OCI-LY7 (cell line): ENCODE results near the gene PSD2. TPM values are rescaled to one million over a fixed set of nuclear protein-coding genes. Genes with fewer than 3 reads are reported as not detected.
"Not testable (repeated sequence)": the region's sequence is repeated elsewhere in the genome, so short reads cannot be mapped to it uniquely, and the experiment has no call there.

Experiments
- BruUV-seq: library from RNA; stranded (reverse); fragments of 400-500 nt; replicated peaks from 2 replicates; lab custom pipeline; 2021; lab: Mats Ljungman, UMichigan
- CTCF ChIA-PET: fragments of 300-600 bp; sonication (Branson Sonifier 250); formaldehyde crosslinking; loops from one replicate; lab custom pipeline; 2022; ENCODE audit warnings: antibody characterized with exemption; ENCODE audit not compliant: unreplicated experiment; lab: Charles Lee
- POLR2A ChIA-PET: fragments of 300-600 bp; sonication (Branson Sonifier 250); formaldehyde crosslinking; loops from one replicate; lab custom pipeline; 2022; ENCODE audit warnings: antibody characterized with exemption; lab: Charles Lee
- DNase-seq: peaks from one replicate; pipeline ENCODE4 v3.0.0-alpha.2; 2015; ENCODE audit warnings: low spot score
- H2AFZ ChIP-seq: fragments of 200-600 bp; sonication (generic), shearing (Covaris generic); 2 replicates; pipeline ENCODE4 v1.6.1; 2014; ENCODE audit warnings: mild to moderate bottlenecking, antibody characterized with exemption, low read length, moderate library complexity
- H3K27ac ChIP-seq: fragments of 200-600 bp; sonication (generic); 2 replicates; pipeline ENCODE4 v1.5.1; 2014; ENCODE audit warnings: mixed run types, low read depth, mild to moderate bottlenecking, moderate library complexity, low read length, inconsistent platforms; ENCODE audit not compliant: poor library complexity, severe bottlenecking
- H3K36me3 ChIP-seq: fragments of 200-600 bp; sonication (generic); 2 replicates; pipeline ENCODE4 v1.6.1; 2014; ENCODE audit warnings: mild to moderate bottlenecking, antibody characterized with exemption, low read length, moderate library complexity, mixed read lengths; ENCODE audit not compliant: insufficient read depth
- H3K4me1 ChIP-seq: fragments of 200-600 bp; sonication (generic); 2 replicates; pipeline ENCODE4 v1.5.1; 2014; ENCODE audit warnings: mild to moderate bottlenecking, low read length; ENCODE audit not compliant: insufficient read depth, poor library complexity, severe bottlenecking
- H3K4me2 ChIP-seq: fragments of 200-600 bp; sonication (generic); 2 replicates; pipeline ENCODE4 v1.6.1; 2014; ENCODE audit warnings: mild to moderate bottlenecking, low read length
- H3K4me3 ChIP-seq: fragments of 200-600 bp; sonication (generic); 2 replicates; pipeline ENCODE4 v1.5.1; 2014; ENCODE audit warnings: mild to moderate bottlenecking, low read depth, low read length; ENCODE audit not compliant: poor library complexity, severe bottlenecking
- H3K79me2 ChIP-seq: fragments of 200-600 bp; sonication (generic); 2 replicates; pipeline ENCODE4 v1.6.1; 2016; ENCODE audit warnings: low read depth, mild to moderate bottlenecking, low read length, moderate library complexity, mixed read lengths; ENCODE audit not compliant: insufficient read depth
- H3K9me2 ChIP-seq: fragments of 200-600 bp; sonication (generic); 2 replicates; pipeline ENCODE4 v1.6.1; 2016; ENCODE audit warnings: mild to moderate bottlenecking, low read length, mixed read lengths; ENCODE audit not compliant: insufficient read depth
- H3K9me3 ChIP-seq: fragments of 200-600 bp; sonication (generic); 2 replicates; pipeline ENCODE4 v1.6.1; 2014; ENCODE audit warnings: mild to moderate bottlenecking, mixed run types, low read length, mixed read lengths
- H4K20me1 ChIP-seq: fragments of 200-600 bp; sonication (generic); 2 replicates; pipeline ENCODE4 v1.6.1; 2014; ENCODE audit warnings: mild to moderate bottlenecking, antibody characterized with exemption, low read length, moderate library complexity, mixed read lengths; ENCODE audit not compliant: insufficient read depth
- EZH2phosphoT487 ChIP-seq: fragments of 200-600 bp; sonication (generic); IDR thresholded peaks from 2 replicates; pipeline ENCODE4 v1.6.1; 2018; ENCODE audit warnings: low read depth, borderline replicate concordance, mild to moderate bottlenecking, mixed run types, antibody characterized with exemption, low read length, moderate library complexity, mixed read lengths
- intact Hi-C: fragments of 100-400 bp; cut with micrococcal nuclease; formaldehyde crosslinking; loops from one replicate; pipeline ENCODE4 v1.10.0; 2022; ENCODE audit not compliant: unreplicated experiment
- total RNA-seq, 2 experiments: library from RNA; depleted of rRNA in 1 of 2; stranded (reverse); fragments of >200 nt in 1 of 2; shearing (Covaris generic) in 1 of 2; gene quantifications; 2 replicates each; pipeline ENCODE4 v1.2.3, GENCODE V29; 2014 to 2022
- TF ChIP-seq, protein P1 (sequence below): fragments of 200-600 bp; sonication (generic); conservative IDR thresholded peaks from 2 replicates; pipeline ENCODE4 v1.5.1; 2014; ENCODE audit warnings: mild to moderate bottlenecking, antibody characterized with exemption, low read length, moderate library complexity, mixed read lengths

PSD2 gene
- total RNA-seq, 2 experiments from 2014 or later, result 0.11 to 0.13 TPM

DNA sequence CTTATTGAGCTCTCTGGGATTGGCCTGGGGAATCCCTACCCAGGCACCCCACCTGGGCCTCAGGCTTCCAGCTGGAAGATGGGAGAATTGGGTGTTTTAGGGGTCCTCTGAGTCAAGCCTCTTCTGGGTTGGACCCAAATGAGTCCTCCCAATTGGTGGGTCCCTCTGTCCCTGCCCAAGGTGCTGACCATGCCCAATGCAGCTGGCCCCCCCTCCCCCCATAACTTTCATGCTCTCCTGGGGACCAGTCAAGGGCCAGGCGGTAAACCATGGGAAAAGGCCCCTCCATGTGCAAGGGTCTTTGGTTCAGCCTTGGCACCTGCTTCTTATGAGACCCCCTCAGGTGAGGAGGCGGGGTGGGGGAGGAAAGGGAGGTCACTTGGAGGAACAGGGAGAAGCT lies 3.4 kb upstream of the PSD2 start:
- H3K4me2 ChIP-seq, result no peak overlapping the region
- POLR2A ChIA-PET, result interaction anchor here (0.9 kb wide), 1 partner anchor 374 kb away, joined by 3 read pairs; no protein-coding TSS in a partner anchor
- intact Hi-C loops, result no loop called here
- no peak overlapping the region for H3K4me3 ChIP-seq
- no peak overlapping the region for H2AFZ ChIP-seq
- DNase-seq, result no peak
- BruUV-seq, result no TSS peak
- H3K79me2 ChIP-seq, result no peaks in the 10 kb centered on the region
- no peaks in the 10 kb centered on the region for H3K4me1 ChIP-seq
- H3K9me3 ChIP-seq, result no peaks in the 10 kb centered on the region
- H4K20me1 ChIP-seq, result no peaks in the 10 kb centered on the region
- H3K9me2 ChIP-seq, result no peaks in the 10 kb centered on the region
- TF ChIP-seq EZH2phosphoT487, result no peak
- TF ChIP-seq, protein P1, sequence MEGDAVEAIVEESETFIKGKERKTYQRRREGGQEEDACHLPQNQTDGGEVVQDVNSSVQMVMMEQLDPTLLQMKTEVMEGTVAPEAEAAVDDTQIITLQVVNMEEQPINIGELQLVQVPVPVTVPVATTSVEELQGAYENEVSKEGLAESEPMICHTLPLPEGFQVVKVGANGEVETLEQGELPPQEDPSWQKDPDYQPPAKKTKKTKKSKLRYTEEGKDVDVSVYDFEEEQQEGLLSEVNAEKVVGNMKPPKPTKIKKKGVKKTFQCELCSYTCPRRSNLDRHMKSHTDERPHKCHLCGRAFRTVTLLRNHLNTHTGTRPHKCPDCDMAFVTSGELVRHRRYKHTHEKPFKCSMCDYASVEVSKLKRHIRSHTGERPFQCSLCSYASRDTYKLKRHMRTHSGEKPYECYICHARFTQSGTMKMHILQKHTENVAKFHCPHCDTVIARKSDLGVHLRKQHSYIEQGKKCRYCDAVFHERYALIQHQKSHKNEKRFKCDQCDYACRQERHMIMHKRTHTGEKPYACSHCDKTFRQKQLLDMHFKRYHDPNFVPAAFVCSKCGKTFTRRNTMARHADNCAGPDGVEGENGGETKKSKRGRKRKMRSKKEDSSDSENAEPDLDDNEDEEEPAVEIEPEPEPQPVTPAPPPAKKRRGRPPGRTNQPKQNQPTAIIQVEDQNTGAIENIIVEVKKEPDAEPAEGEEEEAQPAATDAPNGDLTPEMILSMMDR, result no peak
- no peaks in the 10 kb centered on the region for H3K36me3 ChIP-seq
- no peak overlapping the region for H3K27ac ChIP-seq
- CTCF ChIA-PET, result no interaction called here

DNA sequence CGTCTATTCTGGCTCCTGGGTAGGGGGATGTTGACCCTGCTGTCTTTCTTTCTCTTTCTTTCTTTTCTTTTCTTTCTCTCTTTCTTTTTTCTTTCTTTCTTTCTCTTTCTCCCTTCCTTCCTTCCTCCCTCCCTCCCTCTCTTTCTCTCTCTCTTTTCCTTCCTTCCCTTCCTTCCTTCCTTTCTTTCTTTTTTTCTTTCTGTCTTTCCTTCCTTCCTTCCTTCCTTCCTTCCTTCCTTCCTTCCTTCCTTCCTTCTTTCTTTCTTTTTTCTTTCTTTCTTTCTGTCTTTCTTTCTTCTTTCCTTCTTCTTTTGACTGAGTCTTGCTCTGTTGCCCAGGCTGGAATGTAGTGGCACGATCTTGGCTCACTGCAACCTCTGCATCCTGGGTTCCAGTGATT lies 3.0 kb upstream of the PSD2 start:
- H3K27ac ChIP-seq, H4K20me1 ChIP-seq, H3K4me3 ChIP-seq, DNase-seq, H3K4me2 ChIP-seq, H2AFZ ChIP-seq, intact Hi-C loops, H3K79me2 ChIP-seq, H3K36me3 ChIP-seq, H3K4me1 ChIP-seq, BruUV-seq, H3K9me3 ChIP-seq, H3K9me2 ChIP-seq: not testable (repeated sequence)
- ChIA-PET CTCF (interaction anchor here (0.6 kb wide), 1 partner anchor 594 kb away, joined by 8 read pairs; no protein-coding TSS in a partner anchor), POLR2A (interaction anchor here (0.9 kb wide), 1 partner anchor 373 kb away, joined by 3 read pairs; no protein-coding TSS in a partner anchor)

DNA sequence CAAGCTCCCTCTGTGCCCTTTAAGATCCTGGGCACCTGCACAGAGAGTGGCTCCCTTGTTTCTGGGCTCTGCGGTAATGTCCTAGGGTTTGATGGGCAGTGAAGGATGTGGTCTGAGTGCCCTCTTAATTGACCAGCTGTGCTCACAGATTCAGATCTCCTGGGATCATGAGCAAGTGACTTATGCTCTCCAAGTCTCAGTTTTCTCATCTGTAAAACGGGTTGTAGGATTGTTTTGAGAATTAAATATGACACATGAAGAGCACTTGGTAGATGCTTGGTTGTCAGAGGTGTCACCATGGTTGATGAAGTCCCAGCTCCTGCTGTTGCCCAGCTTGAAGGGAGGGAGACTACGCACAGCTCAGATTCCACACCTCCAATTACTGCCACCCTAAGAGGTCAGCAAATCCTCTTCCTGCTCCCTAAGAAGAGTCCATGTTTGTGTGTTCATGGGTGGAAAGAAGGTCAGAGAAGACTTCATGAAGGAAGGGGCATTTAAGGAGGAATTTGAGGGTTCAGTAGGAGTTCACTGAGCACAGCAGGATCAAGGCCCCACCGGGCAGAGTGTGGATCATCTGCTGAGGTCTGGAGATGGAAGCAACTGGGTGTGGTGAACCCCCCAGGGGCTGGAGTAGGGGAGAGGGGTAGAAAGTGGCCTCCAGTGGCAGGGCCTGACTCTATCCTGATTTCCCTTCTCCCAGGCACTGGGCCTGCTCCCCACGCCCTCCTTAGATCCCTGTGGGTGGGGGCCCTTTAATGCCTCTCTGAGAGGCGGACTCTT lies 1.4 kb upstream of the PSD2 start:
- no peak overlapping the region for H3K4me3 ChIP-seq
- BruUV-seq, result no TSS peak
- H3K9me2 ChIP-seq, result no peaks in the 10 kb centered on the region
- no peaks in the 10 kb centered on the region for H3K36me3 ChIP-seq
- intact Hi-C loops, result no loop called here
- H2AFZ ChIP-seq, result no peak overlapping the region
- DNase-seq, result no peak
- no peak overlapping the region for H3K27ac ChIP-seq
- H4K20me1 ChIP-seq, result no peaks in the 10 kb centered on the region
- no peaks in the 10 kb centered on the region for H3K79me2 ChIP-seq
- TF ChIP-seq, protein P1, result no peak
- TF ChIP-seq EZH2phosphoT487, result no peak
- no peaks in the 10 kb centered on the region for H3K9me3 ChIP-seq
- no peaks in the 10 kb centered on the region for H3K4me1 ChIP-seq
- POLR2A ChIA-PET, result no interaction called here
- CTCF ChIA-PET, result no interaction called here
- H3K4me2 ChIP-seq, result no peak overlapping the region
